Dedifferentiated amniotic fluid mesenchymal stem cell (primary cell): ENCODE data around the gene OR4D9.

Experiments used
- DNase-seq: peaks from one replicate; pipeline ENCODE4 v3.0.0-alpha.2; 2016; ENCODE audit errors: extremely low spot score

OR4D9 gene

DNA sequence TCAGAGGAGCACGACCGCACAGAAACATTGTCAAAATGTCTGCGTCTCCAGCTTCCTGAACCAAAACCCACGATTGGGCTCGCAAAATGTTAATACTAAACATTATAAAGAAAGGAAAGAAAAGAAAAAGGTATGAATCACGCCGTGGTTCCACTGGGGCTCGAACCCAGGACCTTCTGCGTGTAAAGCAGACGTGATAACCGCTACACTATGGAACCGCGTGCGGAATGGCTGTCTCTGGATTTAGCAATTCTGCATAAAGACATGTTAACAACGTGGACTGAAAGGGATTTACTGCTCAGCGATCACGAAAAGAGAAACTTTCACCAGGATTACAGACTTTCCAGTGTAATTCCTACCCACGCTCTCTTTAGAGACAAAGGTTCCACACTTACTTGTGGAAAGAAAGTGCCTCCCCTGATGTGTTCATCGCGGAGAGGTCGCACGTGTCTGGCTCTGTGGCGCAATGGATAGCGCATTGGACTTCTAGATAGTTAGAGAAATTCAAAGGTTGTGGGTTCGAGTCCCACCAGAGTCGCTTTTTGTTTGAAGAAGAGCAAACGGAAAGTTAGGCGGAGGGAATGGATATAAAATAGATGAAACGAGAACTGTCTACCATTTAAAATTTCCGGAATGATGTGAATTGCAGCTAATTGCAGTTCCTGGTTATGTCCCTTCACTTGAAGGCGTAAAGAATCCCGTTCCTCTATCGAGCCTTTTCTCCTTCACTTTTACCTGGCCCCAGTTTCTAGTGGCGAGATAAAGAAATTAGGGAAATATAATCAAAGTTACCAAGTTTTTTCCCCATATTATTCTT, 39.7 kb downstream of the OR4D9 start:
- peak; percentile 93 for DNase-seq

- DNase-seq, result peak; percentile 85
These were observed 40.6 kb downstream of the OR4D9 start for GRCh38 chr11:59551659-59552521.

- DNase-seq, result no peak
These were observed 41.5 kb downstream of the OR4D9 start for GRCh38 chr11:59552844-59553243.

DNA sequence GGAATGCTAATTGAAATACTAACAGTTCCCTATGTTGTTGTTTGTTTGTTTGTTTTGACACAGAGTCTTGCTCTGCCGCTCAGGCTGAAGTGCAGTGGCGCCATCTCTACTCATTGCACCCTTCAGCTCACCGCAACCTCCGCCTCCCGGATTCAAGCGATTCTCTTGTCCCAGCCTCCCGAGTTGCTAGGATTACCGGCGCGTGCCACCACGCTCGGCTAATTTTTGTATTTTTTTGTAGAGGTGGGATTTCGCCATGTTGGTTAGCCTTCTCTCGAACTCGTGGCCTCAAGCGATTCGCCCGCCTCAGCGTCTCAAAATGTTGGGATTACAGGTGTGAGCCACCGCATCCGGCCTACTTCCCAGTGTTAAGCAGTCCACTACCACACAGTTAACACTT, 42.0 kb downstream of the OR4D9 start:
- no peak for DNase-seq

GRCh38 chr11:59555601-59556114, 44.3 kb downstream of the OR4D9 start:
- DNase-seq, result no peak

GRCh38 chr11:59556115-59556916, 45.0 kb downstream of the OR4D9 start:
- peak; percentile 95 for DNase-seq

GRCh38 chr11:59556917-59557348, 45.6 kb downstream of the OR4D9 start:
- peak; percentile 22 for DNase-seq

DNA sequence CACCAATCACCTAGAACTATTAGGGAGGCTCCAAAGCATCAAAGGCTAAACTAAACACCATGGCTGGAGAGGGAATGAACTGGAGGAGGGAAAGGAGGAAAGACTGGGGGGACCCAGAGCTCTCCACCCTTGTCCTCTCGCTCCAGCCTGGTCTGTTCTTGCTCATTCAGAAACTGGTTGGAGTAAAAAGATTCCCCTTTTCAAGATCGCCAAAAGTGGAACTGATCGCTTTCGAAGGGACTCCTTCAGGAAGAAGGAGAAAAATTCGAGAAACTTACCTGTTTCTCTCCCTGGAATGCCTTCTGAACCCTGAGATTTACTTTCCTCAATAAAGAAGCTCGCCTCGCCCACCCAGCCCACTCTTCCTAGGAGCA, 46.9 kb downstream of the OR4D9 start:
- no peak for DNase-seq

- DNase-seq, result no peak
These were observed 48.5 kb downstream of the OR4D9 start for GRCh38 chr11:59559886-59560285.

DNA sequence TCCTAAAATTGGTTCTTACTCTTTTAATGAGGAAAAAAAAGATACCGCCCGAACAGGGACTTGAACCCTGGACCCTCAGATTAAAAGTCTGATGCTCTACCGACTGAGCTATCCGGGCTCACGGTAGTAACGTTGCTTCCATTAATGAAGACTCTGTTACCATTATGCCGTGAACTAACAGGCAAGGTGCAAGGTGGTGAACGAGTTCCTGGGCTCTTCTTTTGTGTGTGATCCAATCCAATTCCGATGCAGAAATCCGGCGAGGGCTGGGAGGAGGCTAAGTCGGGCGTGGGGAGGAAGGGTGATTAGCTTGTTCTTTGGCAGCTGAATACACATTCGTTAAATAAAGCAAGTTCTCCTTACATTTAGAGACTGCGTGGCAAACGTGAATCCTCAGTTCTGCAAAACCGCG, 49.0 kb downstream of the OR4D9 start:
- DNase-seq, result peak; percentile 62

DNA sequence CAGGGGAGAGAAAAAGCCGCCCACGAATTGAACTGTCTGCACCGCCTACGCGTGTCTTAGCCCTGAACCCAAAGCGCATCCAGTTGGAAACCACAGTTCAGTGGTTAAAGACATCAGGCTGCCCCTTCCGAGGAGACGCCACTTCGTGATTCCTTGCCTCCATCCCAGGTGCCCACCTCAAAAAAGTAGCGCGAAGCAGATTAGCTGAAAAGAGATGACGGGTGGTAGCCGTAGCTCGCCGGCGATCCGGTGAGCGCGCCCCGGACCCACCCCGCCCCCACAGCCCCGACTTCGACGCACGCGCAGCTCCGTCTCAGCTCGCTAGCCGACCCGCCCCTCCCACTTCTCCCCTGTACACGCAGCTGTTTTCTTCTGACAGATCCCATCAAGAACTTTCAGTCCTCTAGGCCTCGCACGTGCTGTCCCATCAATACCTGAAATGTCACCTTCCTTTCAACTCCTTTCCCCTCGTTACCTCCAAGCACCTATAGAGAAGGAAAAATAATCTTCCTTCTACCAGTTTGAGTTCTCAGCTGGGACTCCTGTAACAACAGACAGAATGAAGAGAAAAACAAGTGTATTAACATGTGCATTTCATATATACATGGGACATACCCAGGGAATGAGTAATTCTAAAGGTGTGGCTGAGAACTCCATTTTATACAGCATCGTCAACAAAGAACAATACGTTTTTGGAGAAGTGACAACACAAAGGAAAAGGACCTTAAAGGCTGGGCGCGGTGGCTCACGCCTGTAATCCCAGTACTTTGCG, 49.5 kb downstream of the OR4D9 start:
- peak; percentile 81 for DNase-seq

- DNase-seq, result no peak
These were observed 51.0 kb downstream of the OR4D9 start for GRCh38 chr11:59562292-59562691.
